ENCODE results near the gene OBSCN.
"Not testable (repeated sequence)": the region's sequence is repeated elsewhere in the genome, so short reads cannot be mapped to it uniquely, and the experiment has no call there.

Gene OBSCN

GRCh38 chr1:228213917-228214808 is 6.3 kb downstream of the OBSCN start:
- no peak for DNase-seq

- no peak for DNase-seq
Observed at GRCh38 chr1:228214921-228215662, 7.2 kb downstream of the OBSCN start.

- no peak for DNase-seq
Observed at GRCh38 chr1:228215663-228216116, 7.8 kb downstream of the OBSCN start.

GRCh38 chr1:228216371-228217320 is 8.8 kb downstream of the OBSCN start:
- DNase-seq = no peak

- DNase-seq = no peak
Observed at GRCh38 chr1:228217551-228218344, 9.9 kb downstream of the OBSCN start.

- DNase-seq = no peak
Observed at GRCh38 chr1:228218513-228219244, 10.8 kb downstream of the OBSCN start.

GRCh38 chr1:228219245-228219961 is 11.6 kb downstream of the OBSCN start:
- no peak for DNase-seq

- DNase-seq = no peak
Observed at GRCh38 chr1:228219962-228220780, 12.3 kb downstream of the OBSCN start.

- not testable (repeated sequence) for DNase-seq
Observed at GRCh38 chr1:228221097-228221496, 13.3 kb downstream of the OBSCN start.

- no peak for DNase-seq
Observed at GRCh38 chr1:228222548-228222947, 14.7 kb downstream of the OBSCN start.

- DNase-seq = no peak
Observed at GRCh38 chr1:228224198-228225164, 16.6 kb downstream of the OBSCN start.

- DNase-seq = no peak
Observed at GRCh38 chr1:228225165-228225710, 17.4 kb downstream of the OBSCN start.

GRCh38 chr1:228225740-228226139 is 17.9 kb downstream of the OBSCN start:
- no peak for DNase-seq

GRCh38 chr1:228226141-228226874 is 18.5 kb downstream of the OBSCN start:
- no peak for DNase-seq

- DNase-seq = no peak
Observed at GRCh38 chr1:228226956-228227791, 19.3 kb downstream of the OBSCN start.

GRCh38 chr1:228228147-228228546 is 20.3 kb downstream of the OBSCN start:
- not testable (repeated sequence) for DNase-seq
